ENCODE data around the gene DCC. TPM values are rescaled to one million over a fixed set of nuclear protein-coding genes. Genes with fewer than 3 reads are reported as not detected.

Gene DCC
- total RNA-seq, 2 donors from 2014 or later = 0.10 to 0.48 TPM

DNA sequence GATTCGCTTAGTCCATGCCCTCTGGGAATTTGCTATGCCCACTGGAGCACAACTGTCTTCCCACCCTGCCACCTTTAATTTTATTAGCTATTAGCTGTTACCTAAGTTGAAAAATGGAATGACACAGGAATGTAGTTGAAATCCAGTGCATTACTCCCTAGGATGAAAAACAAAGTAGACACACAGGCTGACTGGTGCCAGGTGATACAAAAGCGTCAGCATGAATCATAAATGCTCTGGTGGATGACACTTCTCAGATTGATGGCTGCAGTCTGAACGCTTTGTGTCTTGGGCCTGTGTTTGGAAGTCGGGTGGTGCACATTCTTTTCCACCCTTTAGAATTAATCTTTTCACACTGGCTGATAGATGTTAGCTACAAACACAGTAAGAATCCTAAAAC lies 802.0 kb downstream of the DCC start:
- DNase-seq = no peak
- TF ChIP-seq, protein P1, sequence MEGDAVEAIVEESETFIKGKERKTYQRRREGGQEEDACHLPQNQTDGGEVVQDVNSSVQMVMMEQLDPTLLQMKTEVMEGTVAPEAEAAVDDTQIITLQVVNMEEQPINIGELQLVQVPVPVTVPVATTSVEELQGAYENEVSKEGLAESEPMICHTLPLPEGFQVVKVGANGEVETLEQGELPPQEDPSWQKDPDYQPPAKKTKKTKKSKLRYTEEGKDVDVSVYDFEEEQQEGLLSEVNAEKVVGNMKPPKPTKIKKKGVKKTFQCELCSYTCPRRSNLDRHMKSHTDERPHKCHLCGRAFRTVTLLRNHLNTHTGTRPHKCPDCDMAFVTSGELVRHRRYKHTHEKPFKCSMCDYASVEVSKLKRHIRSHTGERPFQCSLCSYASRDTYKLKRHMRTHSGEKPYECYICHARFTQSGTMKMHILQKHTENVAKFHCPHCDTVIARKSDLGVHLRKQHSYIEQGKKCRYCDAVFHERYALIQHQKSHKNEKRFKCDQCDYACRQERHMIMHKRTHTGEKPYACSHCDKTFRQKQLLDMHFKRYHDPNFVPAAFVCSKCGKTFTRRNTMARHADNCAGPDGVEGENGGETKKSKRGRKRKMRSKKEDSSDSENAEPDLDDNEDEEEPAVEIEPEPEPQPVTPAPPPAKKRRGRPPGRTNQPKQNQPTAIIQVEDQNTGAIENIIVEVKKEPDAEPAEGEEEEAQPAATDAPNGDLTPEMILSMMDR (IDR thresholded peaks at IDR 0.05) = no peak
- H3K36me3 ChIP-seq = no peaks in the 10 kb centered on the region
- H3K27ac ChIP-seq = no peak overlapping the region
- H3K4me1 ChIP-seq = no peaks in the 10 kb centered on the region
- H3K9ac ChIP-seq (ENCODE audit: low read depth in 2 of 2, low read length in 2 of 2) = no peak overlapping the region
- intact Hi-C loops (cut with DNase I) = no loop called here
- no peak overlapping the region for H3K4me3 ChIP-seq
- no peaks in the 10 kb centered on the region for H3K27me3 ChIP-seq
- H3K9me3 ChIP-seq = no peaks in the 10 kb centered on the region

DNA sequence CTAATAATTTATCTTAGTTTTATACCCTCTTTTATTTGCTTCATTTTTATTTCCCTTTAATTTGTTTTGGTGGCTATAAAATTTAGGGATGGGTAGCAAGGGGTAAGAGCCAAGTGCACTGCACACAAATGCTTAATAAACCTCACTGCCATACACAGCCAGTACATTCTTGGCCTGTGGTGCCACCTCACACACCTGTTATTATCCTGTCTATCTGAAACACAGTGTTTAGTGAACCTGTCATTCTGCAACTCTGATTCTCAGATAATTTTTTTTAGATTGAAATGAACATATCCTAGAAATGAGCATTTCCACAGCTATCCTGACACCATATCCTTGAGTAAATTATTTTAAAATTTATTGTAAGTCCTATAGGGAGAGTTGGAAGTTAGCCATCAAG lies 807.5 kb downstream of the DCC start:
- Histone ChIP-seq H3K4me3 (no peak overlapping the region), H3K27me3 (no peaks in the 10 kb centered on the region), H3K9ac (ENCODE audit: low read depth in 2 of 2, low read length in 2 of 2) (no peak overlapping the region), H3K36me3 (no peaks in the 10 kb centered on the region), H3K27ac (no peak overlapping the region), H3K9me3 (no peaks in the 10 kb centered on the region), H3K4me1 (no peaks in the 10 kb centered on the region)
- intact Hi-C loops (cut with DNase I) = no loop called here
- TF ChIP-seq, protein P1 (IDR thresholded peaks at IDR 0.05) = no peak
- DNase-seq = no peak

DNA sequence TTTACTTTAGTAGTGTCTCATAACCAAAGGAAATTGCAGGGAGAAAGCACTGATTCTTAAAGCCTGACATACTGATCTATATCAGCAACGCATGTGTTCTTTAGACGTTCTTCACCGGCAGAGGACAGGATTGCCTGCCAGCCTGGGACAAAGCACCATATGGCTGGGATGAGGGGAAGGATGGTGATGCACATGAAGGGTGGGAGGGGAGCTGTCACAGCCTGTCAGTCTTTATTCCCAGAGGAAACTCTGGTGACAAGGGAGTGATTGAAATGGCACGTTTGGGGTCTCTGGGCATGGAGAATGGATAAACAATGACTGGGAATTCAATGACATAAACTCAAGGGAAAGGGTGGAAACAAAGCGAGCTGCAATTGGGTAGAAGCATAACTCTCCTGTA lies 808.1 kb downstream of the DCC start:
- Histone ChIP-seq H3K27ac (no peak overlapping the region), H3K4me1 (no peaks in the 10 kb centered on the region), H3K36me3 (no peaks in the 10 kb centered on the region), H3K4me3 (no peak overlapping the region), H3K9ac (ENCODE audit: low read depth in 2 of 2, low read length in 2 of 2) (no peak overlapping the region), H3K9me3 (no peaks in the 10 kb centered on the region), H3K27me3 (no peaks in the 10 kb centered on the region)
- TF ChIP-seq, protein P1 (IDR thresholded peaks at IDR 0.05) = no peak
- no peak for DNase-seq
- intact Hi-C loops (cut with DNase I) = no loop called here

DNA sequence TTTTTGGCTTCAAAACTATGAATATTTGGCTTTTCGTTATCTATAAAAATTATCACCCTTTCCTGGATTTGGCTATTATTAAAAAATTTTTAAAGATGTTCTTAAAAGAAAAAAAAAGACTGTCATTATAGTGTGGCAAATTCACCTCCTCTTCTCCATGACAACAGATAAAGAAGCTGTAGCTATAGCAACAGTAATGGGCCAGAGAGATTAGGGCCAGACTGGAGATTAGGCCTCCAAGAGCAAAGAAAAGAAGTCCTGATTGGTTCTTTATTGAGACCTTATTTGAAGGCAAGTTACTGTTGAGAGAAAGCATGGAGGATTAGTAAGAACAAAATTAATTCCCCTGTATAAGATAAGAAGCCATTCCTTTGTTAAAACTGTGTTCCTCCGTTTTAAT lies 812.5 kb downstream of the DCC start:
- no peak overlapping the region for H3K9ac ChIP-seq (ENCODE audit: low read depth in 2 of 2, low read length in 2 of 2)
- no peaks in the 10 kb centered on the region for H3K36me3 ChIP-seq
- intact Hi-C loops (cut with DNase I) = no loop called here
- H3K27me3 ChIP-seq = no peaks in the 10 kb centered on the region
- no peak for DNase-seq
- no peak overlapping the region for H3K27ac ChIP-seq
- TF ChIP-seq, protein P1 (IDR thresholded peaks at IDR 0.05) = no peak
- no peak overlapping the region for H3K4me3 ChIP-seq
- no peaks in the 10 kb centered on the region for H3K4me1 ChIP-seq
- no peaks in the 10 kb centered on the region for H3K9me3 ChIP-seq

DNA sequence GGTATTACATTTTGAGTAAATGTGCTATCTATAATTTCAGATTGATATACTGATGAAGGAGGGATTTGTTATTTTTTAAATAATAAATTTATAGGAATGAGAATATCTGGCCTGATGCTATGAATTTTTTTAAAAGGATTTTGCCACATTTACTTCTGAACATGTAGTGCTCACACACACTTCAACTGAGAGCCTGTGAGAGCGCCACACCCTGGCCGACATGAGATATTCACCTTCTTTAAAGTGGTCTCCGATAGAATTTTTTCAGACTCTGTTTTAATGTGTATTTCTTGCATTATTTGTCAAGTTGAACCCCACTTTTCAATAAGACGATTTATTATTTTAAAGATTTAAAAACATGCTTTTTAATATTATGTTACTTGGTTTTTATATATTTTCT lies 813.3 kb downstream of the DCC start:
- no peak overlapping the region for H3K27ac ChIP-seq
- H3K9ac ChIP-seq (ENCODE audit: low read depth in 2 of 2, low read length in 2 of 2) = no peak overlapping the region
- H3K36me3 ChIP-seq = no peaks in the 10 kb centered on the region
- H3K4me3 ChIP-seq = no peak overlapping the region
- intact Hi-C loops (cut with DNase I) = no loop called here
- no peak for DNase-seq
- no peaks in the 10 kb centered on the region for H3K9me3 ChIP-seq
- no peaks in the 10 kb centered on the region for H3K27me3 ChIP-seq
- no peaks in the 10 kb centered on the region for H3K4me1 ChIP-seq
- TF ChIP-seq, protein P1 (IDR thresholded peaks at IDR 0.05) = no peak

DNA sequence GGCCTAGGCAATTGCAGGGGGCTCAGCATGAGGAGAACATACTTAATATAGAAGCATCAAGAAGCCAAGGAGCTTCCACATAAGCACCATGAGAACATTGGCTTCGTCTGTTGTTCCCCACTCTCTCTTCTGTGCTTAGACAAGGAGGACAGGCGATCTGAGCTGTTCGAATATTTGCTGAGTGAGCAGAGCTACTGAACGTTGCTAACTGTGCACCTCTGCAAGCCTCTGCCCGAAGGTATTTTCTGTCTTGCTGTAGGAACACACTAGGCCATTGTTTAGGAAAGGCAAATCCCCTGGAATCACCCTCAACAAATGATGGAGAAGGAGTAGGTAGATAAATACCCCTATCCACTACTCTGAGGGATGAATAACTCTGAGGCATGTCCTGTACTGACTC lies 813.8 kb downstream of the DCC start:
- no peak overlapping the region for H3K4me3 ChIP-seq
- H3K36me3 ChIP-seq = no peaks in the 10 kb centered on the region
- no peaks in the 10 kb centered on the region for H3K27me3 ChIP-seq
- no peaks in the 10 kb centered on the region for H3K4me1 ChIP-seq
- DNase-seq = no peak
- TF ChIP-seq, protein P1 (IDR thresholded peaks at IDR 0.05) = no peak
- no peak overlapping the region for H3K9ac ChIP-seq (ENCODE audit: low read depth in 2 of 2, low read length in 2 of 2)
- intact Hi-C loops (cut with DNase I) = no loop called here
- no peaks in the 10 kb centered on the region for H3K9me3 ChIP-seq
- no peak overlapping the region for H3K27ac ChIP-seq

Data from colonic mucosa (tissue), 4 donors.